ENCODE measurements around the gene DAPK2. TPM values are rescaled to one million over a fixed set of nuclear protein-coding genes. Genes with fewer than 3 reads are reported as not detected.

DAPK2 gene
- total and polyA plus RNA-seq, 2 donors from 2014 or later, result 3.0 to 3.8 TPM

GRCh38 chr15:63928185-63928842, 118.0 kb downstream of the DAPK2 start:
- H3K4me3 ChIP-seq (ENCODE audit: low read length in 3 of 3), result no peak overlapping the region
- H3K36me3 ChIP-seq (ENCODE audit: control insufficient read depth in 2 of 3, insufficient read depth in 3 of 3, low read length in 3 of 3), result no peaks in the 10 kb centered on the region
- no peaks in the 10 kb centered on the region for H3K4me1 ChIP-seq (ENCODE audit: control insufficient read depth in 2 of 3, insufficient read depth in 2 of 3, low read depth in 1 of 3, low read length in 3 of 3)
- intact Hi-C loops (cut with DNase I), result no loop called here
- TF ChIP-seq CTCF (IDR thresholded peaks at IDR 0.05; ENCODE audit: borderline replicate concordance, extremely low read depth, insufficient read depth), result no peak
- H3K9ac ChIP-seq (ENCODE audit: low read length in 3 of 3), result no peak overlapping the region
- no peaks in the 10 kb centered on the region for H3K9me3 ChIP-seq (ENCODE audit: control insufficient read depth in 2 of 3, insufficient read depth in 1 of 3, low read length in 3 of 3)
- FAIRE-seq (no peak), DNase-seq (no peak)
- no peak overlapping the region for H3K27ac ChIP-seq (ENCODE audit: low read depth in 2 of 2, low read length in 2 of 2)
- no peaks in the 10 kb centered on the region for H3K27me3 ChIP-seq (ENCODE audit: control insufficient read depth, insufficient read depth, low read length)

GRCh38 chr15:63923993-63924950, 122.0 kb downstream of the DAPK2 start:
- intact Hi-C loops (cut with DNase I), result no loop called here
- FAIRE-seq (no peak), DNase-seq (no peak)
- Histone ChIP-seq H3K4me1 (ENCODE audit: control insufficient read depth in 2 of 3, insufficient read depth in 2 of 3, low read depth in 1 of 3, low read length in 3 of 3) (no peaks in the 10 kb centered on the region), H3K4me3 (ENCODE audit: low read length in 3 of 3) (no peak overlapping the region), H3K27ac (ENCODE audit: low read depth in 2 of 2, low read length in 2 of 2) (no peak overlapping the region), H3K9ac (ENCODE audit: low read length in 3 of 3) (no peak overlapping the region), H3K9me3 (ENCODE audit: control insufficient read depth in 2 of 3, insufficient read depth in 1 of 3, low read length in 3 of 3) (no peaks in the 10 kb centered on the region), H3K27me3 (ENCODE audit: control insufficient read depth, insufficient read depth, low read length) (no peaks in the 10 kb centered on the region), H3K36me3 (ENCODE audit: control insufficient read depth in 2 of 3, insufficient read depth in 3 of 3, low read length in 3 of 3) (no peaks in the 10 kb centered on the region)
- no peak for TF ChIP-seq CTCF (IDR thresholded peaks at IDR 0.05; ENCODE audit: borderline replicate concordance, extremely low read depth, insufficient read depth)

- no peak for DNase-seq
- no peak for FAIRE-seq
- Histone ChIP-seq H3K9ac (ENCODE audit: low read length in 3 of 3) (no peak overlapping the region), H3K4me3 (ENCODE audit: low read length in 3 of 3) (no peak overlapping the region), H3K4me1 (ENCODE audit: control insufficient read depth in 2 of 3, insufficient read depth in 2 of 3, low read depth in 1 of 3, low read length in 3 of 3) (no peaks in the 10 kb centered on the region), H3K27ac (ENCODE audit: low read depth in 2 of 2, low read length in 2 of 2) (no peak overlapping the region), H3K27me3 (ENCODE audit: control insufficient read depth, insufficient read depth, low read length) (no peaks in the 10 kb centered on the region), H3K9me3 (ENCODE audit: control insufficient read depth in 2 of 3, insufficient read depth in 1 of 3, low read length in 3 of 3) (no peaks in the 10 kb centered on the region), H3K36me3 (ENCODE audit: control insufficient read depth in 2 of 3, insufficient read depth in 3 of 3, low read length in 3 of 3) (no peaks in the 10 kb centered on the region)
- intact Hi-C loops (cut with DNase I), result no loop called here
- TF ChIP-seq CTCF (IDR thresholded peaks at IDR 0.05; ENCODE audit: borderline replicate concordance, extremely low read depth, insufficient read depth), result no peak
Observed at GRCh38 chr15:63922916-63923315, 123.4 kb downstream of the DAPK2 start.

Measured in kidney (tissue), 14 donors.